ENCODE data around the gene C1QTNF7.

DNA sequence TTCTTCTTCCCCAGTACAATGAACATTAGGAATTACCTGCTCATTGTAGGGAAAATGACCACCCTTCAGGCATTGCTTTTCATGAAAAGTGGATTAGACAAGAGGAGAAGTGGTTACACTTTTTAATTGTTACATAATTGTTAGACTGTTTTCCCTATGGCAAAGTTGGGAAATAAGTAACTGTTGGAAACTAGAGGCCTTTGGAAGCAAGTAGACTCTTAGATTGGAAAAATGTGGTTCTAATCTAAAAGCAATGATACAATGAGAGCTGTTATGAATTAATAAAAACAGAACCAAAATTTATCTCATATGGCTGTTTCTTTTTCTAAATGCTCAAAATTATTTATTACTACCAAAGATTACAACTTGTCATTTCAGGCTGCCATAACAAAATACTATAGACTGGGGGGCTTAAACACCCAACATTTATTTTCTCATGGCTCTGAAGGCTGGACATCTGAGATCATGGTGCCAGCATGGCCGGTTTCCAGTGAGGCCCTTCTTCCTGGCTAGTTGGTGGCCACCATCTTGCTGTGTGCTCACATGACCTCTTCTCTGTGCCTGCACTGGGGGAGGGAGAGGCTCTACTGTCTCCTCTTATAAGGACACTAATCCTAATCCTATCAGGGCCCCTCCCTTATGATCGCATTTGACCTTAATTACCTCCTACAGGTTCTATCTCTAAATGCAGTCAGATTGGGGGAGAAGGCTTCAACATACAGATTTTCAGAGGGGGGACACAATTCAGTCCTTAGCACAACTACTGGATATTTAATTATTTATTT, 54.3 kb downstream of the C1QTNF7 start:
- TF ChIP-seq ARNTL (CRISPR knock-in tag; IDR thresholded peaks at IDR 0.05; ENCODE audit: borderline replicate concordance, low read depth) (no peak), ESRRG (CRISPR knock-in tag; IDR thresholded peaks at IDR 0.05) (no peak), ZNF70 (CRISPR knock-in tag; IDR thresholded peaks at IDR 0.05) (no peak), ZFP30 (CRISPR knock-in tag; IDR thresholded peaks at IDR 0.05) (no peak), CREB5 (CRISPR knock-in tag; IDR thresholded peaks at IDR 0.05; ENCODE audit: low read depth) (no peak), SNAI2 (CRISPR knock-in tag; IDR thresholded peaks at IDR 0.05) (no peak), GLIS3 (CRISPR knock-in tag; IDR thresholded peaks at IDR 0.05) (no peak), BACH2 (CRISPR knock-in tag; IDR thresholded peaks at IDR 0.05; ENCODE audit: borderline replicate concordance) (no peak)
- TF ChIP-seq, protein P1, sequence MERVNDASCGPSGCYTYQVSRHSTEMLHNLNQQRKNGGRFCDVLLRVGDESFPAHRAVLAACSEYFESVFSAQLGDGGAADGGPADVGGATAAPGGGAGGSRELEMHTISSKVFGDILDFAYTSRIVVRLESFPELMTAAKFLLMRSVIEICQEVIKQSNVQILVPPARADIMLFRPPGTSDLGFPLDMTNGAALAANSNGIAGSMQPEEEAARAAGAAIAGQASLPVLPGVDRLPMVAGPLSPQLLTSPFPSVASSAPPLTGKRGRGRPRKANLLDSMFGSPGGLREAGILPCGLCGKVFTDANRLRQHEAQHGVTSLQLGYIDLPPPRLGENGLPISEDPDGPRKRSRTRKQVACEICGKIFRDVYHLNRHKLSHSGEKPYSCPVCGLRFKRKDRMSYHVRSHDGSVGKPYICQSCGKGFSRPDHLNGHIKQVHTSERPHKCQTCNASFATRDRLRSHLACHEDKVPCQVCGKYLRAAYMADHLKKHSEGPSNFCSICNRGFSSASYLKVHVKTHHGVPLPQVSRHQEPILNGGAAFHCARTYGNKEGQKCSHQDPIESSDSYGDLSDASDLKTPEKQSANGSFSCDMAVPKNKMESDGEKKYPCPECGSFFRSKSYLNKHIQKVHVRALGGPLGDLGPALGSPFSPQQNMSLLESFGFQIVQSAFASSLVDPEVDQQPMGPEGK (CRISPR knock-in tag; IDR thresholded peaks at IDR 0.05; ENCODE audit: borderline replicate concordance) = no peak

Measured in SK-N-SH treated with all-trans-retinoic acid at 6 μM for 48 hours (cell line).